Posterior cingulate gyrus (tissue), 11 donors: ENCODE results near the gene SNX30.

ENCODE experiments used
- DNase-seq, 10 donors: peaks; one replicate each; pipeline versions ENCODE4 v3.0.0 to v3.0.0-alpha.2; 2020 to 2021; ENCODE audit warnings: mixed read lengths in 3 of 10
- intact Hi-C: fragments of 100-400 bp; cut with DNase I; formaldehyde crosslinking; loops from one replicate; pipeline ENCODE4 v1.15.1; 2023

SNX30 gene

GRCh38 chr9:112751056-112751795 is 666 bp downstream of the SNX30 start:
- peak; percentile 26 to 91 (median 47) for DNase-seq
- intact Hi-C loops = loop anchor here (2.0 kb wide), 1 partner anchor 94 kb away; no protein-coding TSS in a partner anchor

GRCh38 chr9:112752334-112753125 is 2.0 kb downstream of the SNX30 start:
- intact Hi-C loops = no loop called here
- no peak for DNase-seq

GRCh38 chr9:112753725-112754124 is 3.2 kb downstream of the SNX30 start:
- intact Hi-C loops = no loop called here

GRCh38 chr9:112754578-112754977 is 4.0 kb downstream of the SNX30 start:
- DNase-seq = no peak
- intact Hi-C loops = no loop called here

More at GRCh38 chr9:112753725-112754124, 3.2 kb downstream of the SNX30 start:
- no peak for DNase-seq

GRCh38 chr9:112755016-112755427 is 4.5 kb downstream of the SNX30 start:
- DNase-seq = no peak
- intact Hi-C loops = no loop called here

- no peak for DNase-seq
- intact Hi-C loops = no loop called here
Observed at GRCh38 chr9:112755675-112756074, 5.1 kb downstream of the SNX30 start.

- no peak for DNase-seq
- intact Hi-C loops = no loop called here
Observed at GRCh38 chr9:112757282-112757883, 6.8 kb downstream of the SNX30 start.

GRCh38 chr9:112757940-112758339 is 7.4 kb downstream of the SNX30 start:
- intact Hi-C loops = no loop called here

GRCh38 chr9:112760821-112761220 is 10.3 kb downstream of the SNX30 start:
- no peak for DNase-seq
- intact Hi-C loops = no loop called here

More at GRCh38 chr9:112757940-112758339, 7.4 kb downstream of the SNX30 start:
- DNase-seq = no peak

GRCh38 chr9:112761912-112762655 is 11.5 kb downstream of the SNX30 start:
- intact Hi-C loops = no loop called here
- no peak for DNase-seq

- intact Hi-C loops = no loop called here
- no peak for DNase-seq
Observed at GRCh38 chr9:112762726-112763518, 12.4 kb downstream of the SNX30 start.

GRCh38 chr9:112764344-112764743 is 13.8 kb downstream of the SNX30 start:
- DNase-seq = no peak
- intact Hi-C loops = no loop called here

- intact Hi-C loops = no loop called here
- DNase-seq = no peak
Observed at GRCh38 chr9:112764837-112765236, 14.3 kb downstream of the SNX30 start.

- intact Hi-C loops = no loop called here
- no peak for DNase-seq
Observed at GRCh38 chr9:112765281-112765680, 14.7 kb downstream of the SNX30 start.

- DNase-seq = no peak
- intact Hi-C loops = no loop called here
Observed at GRCh38 chr9:112771359-112772214, 21.0 kb downstream of the SNX30 start.

GRCh38 chr9:112772215-112772509 is 21.6 kb downstream of the SNX30 start:
- intact Hi-C loops = no loop called here

GRCh38 chr9:112772551-112772950 is 22.0 kb downstream of the SNX30 start:
- intact Hi-C loops = no loop called here
- no peak for DNase-seq

More at GRCh38 chr9:112772215-112772509, 21.6 kb downstream of the SNX30 start:
- no peak for DNase-seq

- intact Hi-C loops = no loop called here
Observed at GRCh38 chr9:112774006-112774996, 23.7 kb downstream of the SNX30 start.

More at GRCh38 chr9:112774006-112774996, 23.7 kb downstream of the SNX30 start:
- DNase-seq = no peak
